Activated CD4-positive, alpha-beta T cell treated with anti-CD3 and anti-CD28 coated beads, Interleukin-2, amount 50 U/mL, for 48 hours (primary cell): ENCODE data around the gene CFHR3.
"Not testable (repeated sequence)": the region's sequence is repeated elsewhere in the genome, so short reads cannot be mapped to it uniquely, and the experiment has no call there.

Source experiments
- DNase-seq, 2 experiments: peaks; one replicate each; pipeline ENCODE4 v3.0.0-alpha.2; 2020

The CFHR3 gene

DNA sequence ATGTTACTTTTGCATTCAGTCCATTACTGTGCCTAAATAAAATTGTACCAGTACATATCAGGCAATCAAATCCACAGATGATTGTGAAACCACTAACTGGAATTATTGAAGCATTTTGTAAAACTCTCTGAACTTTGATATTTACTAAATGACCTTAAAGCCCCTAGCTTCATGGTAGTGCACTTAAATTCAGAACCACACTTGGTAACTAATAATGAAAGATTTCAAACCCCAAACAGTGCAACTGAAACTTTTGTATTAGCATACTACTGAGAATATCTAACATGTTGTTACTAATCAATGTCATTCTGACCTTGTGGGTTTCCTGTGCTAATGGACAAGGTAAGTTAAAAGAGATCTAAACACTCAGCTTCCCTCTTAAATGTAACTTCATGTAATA lies at the start of gene CFHR3:
Gene CFHR3 (plus strand): TSS at position 238 of the 400 bp plus-strand sequence. CDS start 47 bp downstream, at position 285.
- no peak for DNase-seq

DNA sequence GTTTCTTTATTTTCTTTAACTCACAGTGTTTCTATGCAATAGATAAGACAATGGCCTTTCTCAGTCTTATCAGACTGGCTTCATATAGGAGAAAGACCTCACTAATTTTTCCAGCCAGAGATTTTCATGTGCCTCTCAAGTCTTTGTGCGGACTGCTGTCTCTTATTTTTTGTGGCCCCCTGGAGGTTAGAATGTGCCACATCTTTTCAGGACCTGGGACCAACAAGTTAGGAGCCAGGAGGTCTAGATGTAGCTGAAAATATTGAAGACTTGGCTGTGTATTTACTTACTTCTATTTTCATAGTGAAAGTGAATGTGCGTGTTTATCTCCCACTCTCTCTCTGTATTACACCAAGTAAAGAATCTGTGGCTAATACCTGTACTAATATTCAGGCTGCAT lies 42.1 kb upstream of the CFHR3 start:
- no peak for DNase-seq

DNA sequence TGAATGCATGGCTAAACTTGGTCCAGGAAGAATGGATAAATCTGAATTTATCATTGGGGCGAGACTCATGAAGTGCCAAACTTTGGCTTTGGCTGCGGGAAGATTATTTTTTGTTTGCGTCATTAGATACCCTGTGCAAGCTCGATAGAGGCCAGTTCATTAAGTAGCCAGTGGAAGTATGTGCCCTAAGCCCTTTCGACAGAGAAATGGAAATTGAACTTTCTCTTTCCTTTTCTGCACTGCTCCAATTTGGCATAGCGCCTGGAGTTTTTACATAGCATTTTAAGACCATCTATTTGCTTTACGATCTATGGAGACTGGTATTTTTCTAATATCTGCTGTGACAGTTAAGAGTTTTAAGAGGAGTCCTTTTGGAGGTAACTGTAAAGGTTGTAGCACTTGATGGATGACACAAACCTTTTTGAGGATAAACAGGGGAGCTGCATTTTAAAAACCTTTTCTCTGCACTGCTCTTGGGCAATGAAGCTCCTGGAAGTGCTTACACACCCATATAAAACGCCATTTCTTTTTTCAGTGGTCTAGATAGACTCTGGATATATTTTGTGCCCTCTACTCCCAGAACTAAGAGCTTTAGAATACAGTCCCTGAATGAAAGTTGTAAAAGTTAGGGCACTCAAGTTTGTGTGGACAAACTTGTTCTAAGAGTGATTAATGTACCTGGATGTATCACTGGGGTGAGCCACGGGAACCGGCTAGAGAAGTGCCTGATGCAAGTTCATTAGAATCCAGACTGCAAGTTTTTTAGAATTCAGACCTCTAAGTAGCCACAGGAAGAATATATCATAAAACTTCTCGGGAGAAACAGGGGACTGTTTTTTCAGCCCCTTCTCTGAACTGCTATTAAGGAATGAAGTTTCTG lies 41.3 kb upstream of the CFHR3 start:
- no peak for DNase-seq

DNA sequence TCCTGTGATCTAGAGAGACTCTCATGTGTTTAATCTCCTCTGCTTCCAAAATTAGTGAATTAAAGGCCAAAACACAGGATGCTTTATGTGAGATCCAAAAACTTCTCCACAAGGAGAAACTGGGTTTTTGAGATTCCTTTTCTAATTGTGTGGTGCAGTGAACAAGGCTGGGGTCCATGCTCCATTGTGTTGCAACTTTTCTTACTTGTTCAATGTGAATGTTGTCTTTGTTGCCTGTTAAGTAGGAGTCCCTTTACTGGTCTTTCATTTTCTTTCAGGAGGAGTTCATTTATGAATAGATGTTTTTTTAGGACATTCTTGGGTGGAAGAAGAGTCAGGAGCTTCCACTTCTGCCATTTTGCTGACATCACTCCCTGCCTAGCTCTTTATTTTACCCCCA lies 40.6 kb upstream of the CFHR3 start:
- no peak for DNase-seq

DNA sequence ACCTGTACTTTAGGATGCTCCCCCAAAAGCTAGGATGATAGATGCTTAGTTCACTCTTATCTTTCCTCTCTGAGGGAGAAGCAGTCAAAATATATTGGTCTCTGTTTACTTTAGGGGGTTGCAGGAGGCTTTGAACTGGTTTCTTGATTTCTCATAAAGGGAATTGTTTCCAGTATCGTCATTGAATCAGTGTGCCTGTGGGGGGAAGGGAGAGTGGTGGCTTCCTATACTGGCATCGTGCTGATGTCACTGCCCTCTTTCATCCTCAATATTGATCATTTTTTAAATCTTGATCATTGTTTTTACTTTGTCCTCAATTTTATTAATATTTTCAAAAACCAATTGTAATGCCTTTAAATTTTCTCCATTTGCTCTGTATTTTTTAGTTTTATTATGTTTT lies 40.2 kb upstream of the CFHR3 start:
- no peak for DNase-seq

DNA sequence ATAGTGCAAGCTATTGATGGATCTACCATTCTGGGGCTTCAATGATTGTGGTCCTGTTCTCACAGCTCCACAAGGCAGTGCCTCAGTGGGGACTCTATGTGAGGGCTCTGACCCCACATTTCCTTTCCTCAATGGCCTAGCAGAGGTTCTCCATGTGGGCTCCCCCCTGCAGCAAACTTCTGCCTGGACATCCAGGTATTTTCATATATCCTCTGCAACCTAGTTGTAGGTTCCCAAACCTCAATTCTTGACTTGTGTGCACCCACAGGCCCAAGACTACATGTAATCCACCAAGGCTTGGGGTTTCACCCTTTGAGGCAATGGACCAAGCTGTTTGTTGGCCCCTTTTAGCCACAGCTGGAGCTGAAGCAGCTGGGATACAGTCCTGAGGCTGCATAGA lies 35.9 kb upstream of the CFHR3 start:
- DNase-seq = no peak

DNA sequence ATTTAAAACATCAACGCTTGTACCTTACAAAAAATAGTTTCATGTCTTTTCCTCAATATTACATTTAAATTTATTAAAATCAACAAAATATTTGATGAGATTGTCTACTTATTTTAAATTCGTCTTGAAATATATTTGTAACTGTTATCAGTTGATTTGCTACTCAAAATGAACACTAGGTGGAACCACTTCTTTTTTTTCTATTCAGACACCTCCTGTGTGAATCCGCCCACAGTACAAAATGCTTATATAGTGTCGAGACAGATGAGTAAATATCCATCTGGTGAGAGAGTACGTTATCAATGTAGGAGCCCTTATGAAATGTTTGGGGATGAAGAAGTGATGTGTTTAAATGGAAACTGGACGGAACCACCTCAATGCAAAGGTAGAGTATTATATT lies 31.4 kb upstream of the CFHR3 start:
- not testable (repeated sequence) for DNase-seq

DNA sequence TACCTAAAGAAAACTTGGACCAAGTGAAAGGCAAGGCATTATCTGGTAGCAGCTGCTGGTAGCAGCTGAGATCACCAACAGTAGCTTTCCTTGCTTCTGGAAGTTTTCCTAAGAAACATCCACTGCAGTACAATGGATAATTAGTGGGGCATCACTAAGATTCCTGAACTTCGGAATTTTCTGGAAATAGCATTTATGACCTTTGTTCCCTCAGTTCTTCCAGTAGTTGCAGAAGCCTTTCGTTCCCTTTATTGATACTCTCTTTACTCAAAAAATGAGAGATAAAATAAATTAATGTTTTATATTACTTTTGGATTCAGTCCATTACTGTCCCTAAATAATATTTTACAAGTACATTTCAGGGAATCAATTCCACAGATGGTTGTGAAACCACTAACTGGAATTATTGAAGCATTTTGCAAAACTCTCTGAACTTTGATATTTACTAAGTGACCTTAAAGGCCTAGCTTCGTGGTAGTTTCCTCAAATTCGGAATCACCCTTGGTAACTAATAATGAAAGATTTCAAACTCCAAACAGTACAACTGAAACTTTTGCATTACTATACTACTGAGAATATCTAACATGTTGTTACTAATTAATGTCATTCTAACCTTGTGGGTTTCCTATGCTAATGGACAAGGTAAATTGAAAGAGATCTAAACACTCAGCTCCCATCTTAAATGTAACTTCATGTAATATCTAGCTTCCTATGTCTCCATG lies 9.5 kb upstream of the CFHR3 start:
- DNase-seq = not testable (repeated sequence)

DNA sequence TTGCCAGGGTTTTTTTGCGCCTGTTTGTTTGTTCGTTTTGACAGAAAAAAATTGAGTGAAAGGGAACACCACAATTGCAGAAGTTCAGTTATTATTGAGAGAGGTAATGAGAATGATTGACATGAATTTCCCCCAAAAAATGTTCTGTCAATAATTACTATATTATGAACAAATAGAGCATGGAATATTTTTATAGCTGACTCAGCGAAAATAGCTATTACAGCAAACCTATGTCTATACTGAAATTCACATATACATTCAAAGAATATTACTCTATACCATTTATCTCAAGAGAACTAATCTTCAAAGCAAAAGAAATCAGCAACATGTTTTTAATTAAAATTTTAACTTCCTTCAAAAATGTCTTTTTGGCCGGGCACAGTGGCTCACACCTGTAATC lies 4.8 kb upstream of the CFHR3 start:
- not testable (repeated sequence) for DNase-seq

DNA sequence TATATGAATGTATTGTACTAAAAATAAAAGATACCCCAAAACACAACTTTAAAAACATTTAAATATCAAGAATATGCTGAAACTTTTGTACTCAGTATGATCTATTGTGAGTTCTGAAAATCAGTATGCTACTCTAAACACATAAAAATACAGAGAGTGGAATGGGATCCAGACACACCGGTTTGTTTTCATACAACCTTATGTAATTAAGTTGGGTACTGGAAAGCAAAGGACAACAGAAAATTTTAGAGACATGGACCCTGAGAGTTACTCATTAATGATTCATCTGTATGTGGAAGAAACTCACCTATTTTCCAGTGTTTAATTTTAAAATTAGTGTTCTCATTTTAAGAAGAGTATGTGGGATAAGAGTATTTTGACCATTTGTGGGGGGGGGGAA lies 927 bp upstream of the CFHR3 start:
- DNase-seq = no peak

DNA sequence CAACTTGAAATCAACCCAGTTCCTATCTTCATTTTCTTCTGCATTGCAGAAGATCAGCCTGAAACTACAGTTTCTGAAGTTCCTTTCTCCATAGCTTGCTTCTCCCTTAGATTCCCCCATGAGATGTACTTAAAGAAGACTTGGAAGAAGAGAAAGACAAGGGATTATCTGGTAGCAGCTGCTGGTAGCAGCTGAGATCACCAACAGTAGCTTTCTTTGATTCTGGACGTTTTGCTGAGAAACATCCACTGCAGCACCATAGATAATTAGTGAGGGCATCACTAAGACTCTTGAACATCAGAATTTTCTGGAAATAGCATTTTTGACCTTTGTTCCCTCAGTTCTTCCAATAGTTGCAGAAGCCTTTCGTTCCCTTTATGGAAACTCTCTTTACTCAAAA lies 465 bp upstream of the CFHR3 start:
- no peak for DNase-seq

DNA sequence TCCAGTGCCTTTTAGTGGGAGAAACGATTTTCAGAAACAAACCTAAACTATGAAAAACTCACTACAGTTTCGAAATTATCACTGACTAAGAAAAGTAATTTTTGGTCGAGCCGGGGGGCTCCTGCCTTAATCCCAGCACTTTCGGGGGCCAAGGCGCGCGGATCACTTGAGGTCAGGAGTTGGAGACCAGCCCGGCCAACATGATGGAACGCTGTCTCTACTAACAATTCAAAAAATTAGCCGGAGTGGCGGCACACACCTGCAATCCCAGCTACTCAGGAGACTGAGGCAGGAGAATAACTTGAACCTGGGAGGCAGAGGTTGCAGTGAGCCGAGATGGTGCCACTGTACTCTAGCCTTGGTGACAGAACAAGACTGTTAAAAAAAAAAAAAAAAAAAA lies 3.0 kb downstream of the CFHR3 start:
- no peak for DNase-seq

DNA sequence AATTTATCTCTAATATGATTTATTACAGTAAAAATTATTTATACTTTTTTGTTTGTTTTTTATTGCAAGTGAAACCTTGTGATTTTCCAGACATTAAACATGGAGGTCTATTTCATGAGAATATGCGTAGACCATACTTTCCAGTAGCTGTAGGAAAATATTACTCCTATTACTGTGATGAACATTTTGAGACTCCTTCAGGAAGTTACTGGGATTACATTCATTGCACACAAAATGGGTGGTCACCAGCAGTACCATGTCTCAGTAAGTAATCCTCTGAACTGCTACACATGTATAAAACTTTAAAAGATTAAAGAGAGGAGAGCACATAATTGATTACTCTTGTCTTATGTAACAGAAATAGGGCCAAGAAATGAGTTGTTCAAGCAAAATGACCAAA lies 4.5 kb downstream of the CFHR3 start:
- no peak for DNase-seq

DNA sequence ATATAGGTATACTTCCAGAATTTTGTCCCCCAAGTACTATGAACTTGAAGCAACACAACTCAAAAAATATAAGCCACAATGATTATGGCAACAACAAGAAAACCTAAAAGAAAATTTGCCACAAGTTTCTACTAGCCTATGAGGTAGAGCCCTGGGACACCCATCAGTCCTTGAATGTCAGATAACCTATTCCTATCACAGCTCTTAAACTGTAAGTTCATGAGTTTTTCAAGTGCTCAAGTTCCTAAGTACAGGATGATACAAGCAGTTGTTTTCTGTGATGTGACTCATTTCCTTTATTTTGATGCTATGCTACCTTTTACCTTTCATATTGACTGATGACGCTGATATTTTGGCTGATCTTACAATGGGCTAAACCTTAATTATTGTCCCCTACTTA lies 16.6 kb downstream of the CFHR3 start:
- DNase-seq = not testable (repeated sequence)

DNA sequence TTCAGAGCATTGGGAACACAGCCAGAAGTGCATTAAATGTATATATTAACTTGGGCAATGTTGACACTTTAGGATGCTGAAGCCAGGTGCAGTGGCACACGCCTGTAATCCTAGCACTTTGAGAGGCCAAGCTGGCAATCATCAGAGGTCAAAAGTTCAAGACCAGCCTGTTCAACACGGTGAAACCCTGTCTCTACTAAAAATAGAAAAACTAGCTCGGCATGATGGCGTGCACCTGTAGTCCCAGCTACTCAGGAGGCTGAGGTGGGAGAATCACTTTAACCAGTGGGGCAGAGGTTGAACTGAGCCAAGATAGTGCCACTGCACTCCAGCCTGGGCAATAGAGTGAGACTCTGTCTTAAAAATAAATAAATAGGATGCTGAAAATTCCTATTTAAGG lies 19.5 kb downstream of the CFHR3 start:
- not testable (repeated sequence) for DNase-seq

DNA sequence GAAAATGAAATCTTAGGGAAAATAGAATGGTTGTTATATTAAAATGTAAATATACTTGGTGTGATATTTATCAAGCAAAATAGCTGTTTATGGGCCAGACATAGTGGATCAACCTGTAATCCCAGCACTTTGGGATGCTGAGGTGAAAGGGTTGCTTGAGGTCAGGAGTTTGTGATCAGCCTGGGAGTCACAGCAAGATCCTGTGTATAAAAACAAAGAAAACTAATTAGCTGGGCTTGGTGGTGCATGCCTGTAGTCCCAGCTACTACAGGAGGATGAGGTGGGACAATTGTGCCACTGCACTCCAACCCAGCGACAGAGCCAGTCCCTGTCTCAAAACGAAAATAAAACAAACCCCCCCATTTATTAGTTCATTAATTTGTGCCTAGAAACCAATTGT lies 23.3 kb downstream of the CFHR3 start:
- DNase-seq = no peak

DNA sequence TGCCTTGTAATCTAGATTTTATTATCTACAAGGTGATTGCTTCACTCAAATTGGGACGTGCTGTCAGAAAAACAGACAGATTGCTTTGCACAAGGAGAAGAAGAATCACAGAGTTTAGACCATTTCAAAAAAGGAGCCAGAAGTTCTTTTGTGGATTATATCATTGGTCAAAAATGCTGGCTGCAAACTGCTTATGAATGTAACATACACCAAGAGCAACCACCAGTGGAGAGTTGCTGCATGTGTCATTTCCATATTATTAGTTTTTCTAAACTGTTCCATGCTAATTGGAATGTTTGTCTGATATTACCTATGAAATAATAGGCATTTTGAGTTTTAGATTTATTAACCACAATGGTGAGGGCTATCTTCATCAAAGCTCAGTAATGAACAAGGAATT lies 27.3 kb downstream of the CFHR3 start:
- not testable (repeated sequence) for DNase-seq

DNA sequence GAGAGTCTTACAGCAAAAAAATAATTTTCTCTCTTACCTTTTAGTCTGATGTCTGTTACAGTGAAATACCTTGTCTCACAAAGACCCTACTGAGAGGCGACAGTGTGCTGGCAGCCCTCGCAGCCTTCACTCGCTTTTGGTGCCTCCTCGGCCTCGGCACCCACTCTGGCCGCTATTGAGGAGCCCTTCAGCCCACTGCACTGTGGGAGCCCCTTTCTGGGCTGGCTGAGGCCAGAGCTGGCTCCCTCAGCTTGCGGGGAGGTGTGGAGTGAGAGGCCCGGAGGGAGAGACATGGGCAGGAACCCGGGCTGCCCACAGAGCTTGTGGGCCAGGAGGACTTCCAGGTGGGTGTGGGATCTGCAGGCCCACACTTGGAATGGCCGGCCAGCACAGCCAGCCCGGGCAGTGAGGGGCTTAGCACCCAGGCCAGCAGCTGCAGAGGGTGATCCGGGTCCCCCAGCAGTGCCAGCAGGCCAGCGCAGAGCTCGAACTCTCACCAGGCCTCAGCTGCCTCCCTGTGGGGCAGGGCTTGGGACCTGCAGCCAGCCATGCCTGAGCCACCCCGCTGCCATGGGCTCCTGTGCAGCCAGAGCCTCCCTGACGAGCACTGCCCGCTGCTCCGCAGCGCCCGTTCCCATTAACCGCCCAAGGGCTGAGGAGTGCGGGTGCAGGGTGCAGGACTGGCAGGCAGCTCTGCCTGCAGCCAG lies 34.0 kb downstream of the CFHR3 start:
- no peak for DNase-seq

DNA sequence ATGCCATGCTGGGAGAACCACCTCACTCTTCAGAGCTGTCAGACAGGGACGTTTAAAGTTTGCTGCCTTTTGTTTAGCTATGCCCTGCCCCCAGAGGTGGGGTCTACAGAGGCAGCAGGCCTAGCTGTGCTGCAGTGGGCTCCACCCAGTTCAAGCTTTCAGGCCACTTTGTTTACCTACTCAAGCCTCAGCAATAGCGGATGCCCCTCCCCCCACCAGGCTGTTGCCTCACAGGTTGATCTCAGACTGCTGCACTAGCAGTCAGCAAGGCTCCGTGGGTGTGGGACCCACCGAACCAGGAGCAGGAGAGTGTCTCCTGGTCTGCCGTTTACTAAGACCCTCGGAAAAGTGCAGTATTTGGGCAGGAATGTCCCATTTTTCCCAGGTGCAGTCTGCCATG lies 42.8 kb downstream of the CFHR3 start:
- not testable (repeated sequence) for DNase-seq

DNA sequence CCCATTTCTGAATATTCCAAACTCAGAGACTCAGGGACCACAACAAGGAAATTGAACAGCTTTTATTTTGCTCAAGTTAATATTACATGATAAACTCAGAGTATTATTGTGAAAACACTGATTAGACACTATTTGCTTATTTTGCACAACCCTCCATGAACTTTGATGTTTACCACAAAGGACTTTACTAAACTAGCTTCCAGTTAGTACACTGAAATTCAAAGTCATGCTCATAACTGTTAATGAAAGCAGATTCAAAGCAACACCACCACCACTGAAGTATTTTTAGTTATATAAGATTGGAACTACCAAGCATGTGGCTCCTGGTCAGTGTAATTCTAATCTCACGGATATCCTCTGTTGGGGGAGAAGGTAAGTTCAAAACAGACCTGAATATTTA lies 44.9 kb downstream of the CFHR3 start, which contains the start of gene CFHR1:
Gene CFHR1 (plus strand): TSS at position 201 of the 400 bp plus-strand sequence. CDS start 114 bp downstream, at position 315.
- DNase-seq = not testable (repeated sequence)

DNA sequence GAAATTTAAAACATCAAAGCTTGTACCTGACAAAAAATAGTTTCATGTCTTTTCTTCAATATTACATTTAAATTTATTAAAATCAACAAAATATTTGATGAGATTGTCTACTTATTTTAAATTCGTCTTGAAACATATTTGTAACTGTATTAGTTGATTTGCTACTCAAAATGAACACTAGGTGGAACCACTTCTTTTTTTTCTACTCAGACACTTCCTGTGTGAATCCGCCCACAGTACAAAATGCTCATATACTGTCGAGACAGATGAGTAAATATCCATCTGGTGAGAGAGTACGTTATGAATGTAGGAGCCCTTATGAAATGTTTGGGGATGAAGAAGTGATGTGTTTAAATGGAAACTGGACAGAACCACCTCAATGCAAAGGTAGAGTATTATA lies 53.2 kb downstream of the CFHR3 start:
- DNase-seq = not testable (repeated sequence)
